CD8-positive, alpha-beta memory T cell (primary cell): Measurements from ENCODE around the gene PDZRN4. TPM values are rescaled to one million over a fixed set of nuclear protein-coding genes. Genes with fewer than 3 reads are reported as not detected.

Experiments used
- CTCF ChIA-PET: fragments of 350-600 bp; sonication (Branson Sonifier 250); formaldehyde crosslinking; loops from one replicate; lab custom pipeline; 2021; ENCODE audit warnings: antibody characterized with exemption; lab: Charles Lee
- POLR2A ChIA-PET: fragments of 350-600 bp; sonication (Branson Sonifier 250); formaldehyde crosslinking; loops from one replicate; lab custom pipeline; 2021; ENCODE audit warnings: antibody characterized with exemption; lab: Charles Lee
- DNase-seq, 5 donors: peaks; one replicate each; pipeline versions ENCODE4 v3.0.0 to v3.0.0-alpha.2; 2020 to 2022; ENCODE audit warnings: mixed read lengths in 1 of 5
- H3K27ac ChIP-seq: one replicate; pipeline ENCODE4 v1.7.0; 2013; ENCODE audit warnings: low read depth, mild to moderate bottlenecking, low read length, moderate library complexity
- H3K27me3 ChIP-seq: 2 replicates; pipeline ENCODE4 v1.7.0; 2013; ENCODE audit warnings: low read length, mild to moderate bottlenecking; ENCODE audit not compliant: insufficient read depth, poor library complexity, severe bottlenecking
- H3K36me3 ChIP-seq: 2 replicates; pipeline ENCODE4 v1.7.0; 2013; ENCODE audit warnings: mild to moderate bottlenecking, low read length, moderate library complexity; ENCODE audit not compliant: insufficient read depth
- H3K4me1 ChIP-seq: 2 replicates; pipeline ENCODE4 v1.7.0; 2013; ENCODE audit warnings: mild to moderate bottlenecking, low read length, moderate library complexity; ENCODE audit not compliant: insufficient read depth
- H3K4me3 ChIP-seq: 2 replicates; pipeline ENCODE4 v1.7.0; 2013; ENCODE audit warnings: mild to moderate bottlenecking, low read length
- H3K9me3 ChIP-seq: 2 replicates; pipeline ENCODE4 v1.7.0; 2013; ENCODE audit warnings: mild to moderate bottlenecking, low read length
- H3K27ac Mint-ChIP-seq, 8 donors: one replicate each; pipeline ENCODE4 v1.8.0; 2020 to 2021; ENCODE audit warnings: mixed read lengths in 8 of 8, mild to moderate bottlenecking in 6 of 8, inconsistent platforms in 3 of 8, moderate library complexity in 3 of 8
- H3K27me3 Mint-ChIP-seq, 2 donors: one replicate each; pipeline ENCODE4 v1.8.0; 2020 to 2021; ENCODE audit warnings: mixed read lengths in 2 of 2, mild to moderate bottlenecking in 1 of 2, moderate library complexity in 1 of 2
- H3K36me3 Mint-ChIP-seq, 3 donors: one replicate each; pipeline ENCODE4 v1.8.0; 2020 to 2021; ENCODE audit warnings: mixed read lengths in 3 of 3, inconsistent platforms in 1 of 3, mild to moderate bottlenecking in 1 of 3
- H3K4me1 Mint-ChIP-seq, 3 donors: one replicate each; pipeline ENCODE4 v1.8.0; 2020 to 2021; ENCODE audit warnings: mixed read lengths in 3 of 3, inconsistent platforms in 1 of 3, mild to moderate bottlenecking in 1 of 3
- H3K4me3 Mint-ChIP-seq, 7 donors: one replicate each; pipeline ENCODE4 v1.8.0; 2020 to 2021; ENCODE audit warnings: mixed read lengths in 7 of 7, mild to moderate bottlenecking in 6 of 7, moderate library complexity in 4 of 7, inconsistent platforms in 2 of 7
- H3K9me3 Mint-ChIP-seq, 5 donors: one replicate each; pipeline ENCODE4 v1.8.0; 2020 to 2022; ENCODE audit warnings: mixed read lengths in 5 of 5, mild to moderate bottlenecking in 3 of 5, moderate library complexity in 2 of 5, inconsistent platforms in 1 of 5
- polyA plus RNA-seq: library from polyadenylated mRNA; unstranded; fragments of 300-500 nt; fragmentation: Illumina TruSeq; gene quantifications from one replicate; pipeline ENCODE4 v1.2.3, GENCODE V29; 2021
- total RNA-seq, 2 experiments: library from RNA; stranded (reverse); gene quantifications; one replicate each; pipeline ENCODE4 v1.2.3, GENCODE V29; 2021

PDZRN4 gene
- total and polyA plus RNA-seq, 3 experiments from 2014 or later: not detected

GRCh38 chr12:41467591-41468325, 279.6 kb downstream of the PDZRN4 start:
- Mint-ChIP-seq H3K27ac (no peak overlapping the region), H3K27me3 (peaks cover 0 to 9% of the 10 kb centered on the region in 2 donors), H3K36me3 (no peaks in the 10 kb centered on the region), H3K4me1 (no peaks in the 10 kb centered on the region), H3K4me3 (no peak overlapping the region), H3K9me3 (no peaks in the 10 kb centered on the region)
- H3K9me3 ChIP-seq: no peaks in the 10 kb centered on the region
- ChIA-PET POLR2A (no interaction called here), CTCF (no interaction called here)
- H3K4me3 ChIP-seq: no peak overlapping the region
- H3K27ac ChIP-seq: no peak overlapping the region
- no peaks in the 10 kb centered on the region for H3K27me3 ChIP-seq
- no peaks in the 10 kb centered on the region for H3K36me3 ChIP-seq
- no peak for DNase-seq
- H3K4me1 ChIP-seq: no peaks in the 10 kb centered on the region

GRCh38 chr12:41468341-41468740, 280.2 kb downstream of the PDZRN4 start:
- ChIA-PET CTCF (no interaction called here), POLR2A (no interaction called here)
- H3K4me1 ChIP-seq: no peaks in the 10 kb centered on the region
- no peaks in the 10 kb centered on the region for H3K9me3 Mint-ChIP-seq
- H3K9me3 ChIP-seq: no peaks in the 10 kb centered on the region
- H3K36me3 Mint-ChIP-seq: no peaks in the 10 kb centered on the region
- H3K27ac Mint-ChIP-seq: no peak overlapping the region
- H3K27me3 ChIP-seq: no peaks in the 10 kb centered on the region
- H3K36me3 ChIP-seq: no peaks in the 10 kb centered on the region
- peaks cover 0 to 9% of the 10 kb centered on the region in 2 donors for H3K27me3 Mint-ChIP-seq
- no peak overlapping the region for H3K27ac ChIP-seq
- no peak overlapping the region for H3K4me3 ChIP-seq
- DNase-seq: no peak
- H3K4me1 Mint-ChIP-seq: no peaks in the 10 kb centered on the region
- no peak overlapping the region for H3K4me3 Mint-ChIP-seq

GRCh38 chr12:41468756-41469155, 280.6 kb downstream of the PDZRN4 start:
- no peaks in the 10 kb centered on the region for H3K27me3 ChIP-seq
- Mint-ChIP-seq H3K4me1 (no peaks in the 10 kb centered on the region), H3K4me3 (no peak overlapping the region), H3K27ac (no peak overlapping the region), H3K27me3 (peaks cover 3 to 9% of the 10 kb centered on the region in 2 donors), H3K9me3 (peaks cover 0 to 2% (median 0%) of the 10 kb centered on the region in 5 donors), H3K36me3 (no peaks in the 10 kb centered on the region)
- POLR2A ChIA-PET: no interaction called here
- no peak for DNase-seq
- H3K4me1 ChIP-seq: no peaks in the 10 kb centered on the region
- H3K9me3 ChIP-seq: no peaks in the 10 kb centered on the region
- CTCF ChIA-PET: no interaction called here
- H3K36me3 ChIP-seq: no peaks in the 10 kb centered on the region
- H3K4me3 ChIP-seq: no peak overlapping the region
- H3K27ac ChIP-seq: no peak overlapping the region

- peaks cover 0 to 2% (median 0%) of the 10 kb centered on the region in 5 donors for H3K9me3 Mint-ChIP-seq
- ChIA-PET POLR2A (no interaction called here), CTCF (no interaction called here)
- Histone ChIP-seq H3K27ac (no peak overlapping the region), H3K27me3 (no peaks in the 10 kb centered on the region), H3K36me3 (no peaks in the 10 kb centered on the region), H3K4me1 (no peaks in the 10 kb centered on the region), H3K9me3 (no peaks in the 10 kb centered on the region), H3K4me3 (no peak overlapping the region)
- H3K4me1 Mint-ChIP-seq: no peaks in the 10 kb centered on the region
- H3K27me3 Mint-ChIP-seq: peaks cover 8 to 9% of the 10 kb centered on the region in 2 donors
- no peak overlapping the region for H3K4me3 Mint-ChIP-seq
- DNase-seq: no peak
- no peaks in the 10 kb centered on the region for H3K36me3 Mint-ChIP-seq
- no peak overlapping the region for H3K27ac Mint-ChIP-seq
Observed at GRCh38 chr12:41473441-41473840, 285.3 kb downstream of the PDZRN4 start.

- Mint-ChIP-seq H3K36me3 (no peaks in the 10 kb centered on the region), H3K4me1 (no peaks in the 10 kb centered on the region), H3K27me3 (peaks cover 7 to 8% of the 10 kb centered on the region in 2 donors), H3K4me3 (no peak overlapping the region), H3K27ac (no peak overlapping the region), H3K9me3 (peaks cover 0 to 2% (median 0%) of the 10 kb centered on the region in 5 donors)
- ChIA-PET POLR2A (no interaction called here), CTCF (no interaction called here)
- Histone ChIP-seq H3K27ac (no peak overlapping the region), H3K27me3 (no peaks in the 10 kb centered on the region), H3K9me3 (no peaks in the 10 kb centered on the region), H3K36me3 (no peaks in the 10 kb centered on the region), H3K4me1 (no peaks in the 10 kb centered on the region), H3K4me3 (no peak overlapping the region)
- DNase-seq: no peak
Observed at GRCh38 chr12:41474001-41474400, 285.9 kb downstream of the PDZRN4 start.

GRCh38 chr12:41476499-41477439, 288.6 kb downstream of the PDZRN4 start:
- Histone ChIP-seq H3K27ac (no peak overlapping the region), H3K4me3 (no peak overlapping the region), H3K27me3 (no peaks in the 10 kb centered on the region), H3K36me3 (no peaks in the 10 kb centered on the region), H3K4me1 (no peaks in the 10 kb centered on the region), H3K9me3 (no peaks in the 10 kb centered on the region)
- ChIA-PET CTCF (no interaction called here), POLR2A (no interaction called here)
- Mint-ChIP-seq H3K4me1 (no peaks in the 10 kb centered on the region), H3K9me3 (peaks cover 0 to 2% (median 0%) of the 10 kb centered on the region in 5 donors), H3K27me3 (peaks cover 0 to 14% of the 10 kb centered on the region in 2 donors), H3K27ac (peak overlapping the region in 1 of 8 donors; percentile 89), H3K4me3 (no peak overlapping the region), H3K36me3 (no peaks in the 10 kb centered on the region)
- DNase-seq: no peak

GRCh38 chr12:41479426-41479825, 291.3 kb downstream of the PDZRN4 start:
- Histone ChIP-seq H3K4me3 (no peak overlapping the region), H3K27me3 (no peaks in the 10 kb centered on the region), H3K4me1 (no peaks in the 10 kb centered on the region), H3K9me3 (no peaks in the 10 kb centered on the region), H3K27ac (no peak overlapping the region), H3K36me3 (no peaks in the 10 kb centered on the region)
- Mint-ChIP-seq H3K4me3 (no peak overlapping the region), H3K27ac (no peak overlapping the region), H3K27me3 (peaks cover 1 to 9% of the 10 kb centered on the region in 2 donors), H3K4me1 (no peaks in the 10 kb centered on the region), H3K36me3 (no peaks in the 10 kb centered on the region), H3K9me3 (no peaks in the 10 kb centered on the region)
- CTCF ChIA-PET: interaction anchor here (1.3 kb wide), 1 partner anchor 22 kb away, joined by 3 read pairs; no protein-coding TSS in a partner anchor
- POLR2A ChIA-PET: no interaction called here
- DNase-seq: no peak

- ChIA-PET POLR2A (no interaction called here), CTCF (no interaction called here)
- DNase-seq: no peak
- no peaks in the 10 kb centered on the region for H3K9me3 ChIP-seq
- H3K27ac ChIP-seq: no peak overlapping the region
- no peak overlapping the region for H3K4me3 Mint-ChIP-seq
- H3K9me3 Mint-ChIP-seq: no peaks in the 10 kb centered on the region
- no peaks in the 10 kb centered on the region for H3K36me3 Mint-ChIP-seq
- no peaks in the 10 kb centered on the region for H3K36me3 ChIP-seq
- no peak overlapping the region for H3K4me3 ChIP-seq
- H3K4me1 ChIP-seq: no peaks in the 10 kb centered on the region
- H3K4me1 Mint-ChIP-seq: no peaks in the 10 kb centered on the region
- peaks cover 3 to 10% of the 10 kb centered on the region in 2 donors for H3K27me3 Mint-ChIP-seq
- no peaks in the 10 kb centered on the region for H3K27me3 ChIP-seq
- H3K27ac Mint-ChIP-seq: peak overlapping the region in 1 of 8 donors; percentile 15
Observed at GRCh38 chr12:41485203-41485602, 297.1 kb downstream of the PDZRN4 start.
